GM18870 (cell line): ENCODE measurements around the gene TXNL4A.
A peak's percentile ranks its signal among the peaks of the same experiment; 100 is the strongest.
"Not testable (repeated sequence)": the region's sequence is repeated elsewhere in the genome, so short reads cannot be mapped to it uniquely, and the experiment has no call there.

ENCODE experiments used
- ATAC-seq: cut with Tn5 transposase; IDR thresholded peaks from one replicate; pipeline ENCODE4 v1.9.1; 2021; ENCODE audit warnings: moderate library complexity; ENCODE audit not compliant: unreplicated experiment

The TXNL4A gene

GRCh38 chr18:79964330-79965118, 23.8 kb downstream of the TXNL4A start, which contains the start of gene HSBP1L1:
HSBP1L1 (plus strand) TSS chr18:79964643; CDS start chr18:79964736, 93 bp downstream.
- ATAC-seq: no peak

- ATAC-seq: no peak
Measured at GRCh38 chr18:79963658-79964329, 24.6 kb downstream of the TXNL4A start.

- peak; percentile 85 for ATAC-seq
Measured at GRCh38 chr18:79962835-79963657, 25.3 kb downstream of the TXNL4A start.

- no peak for ATAC-seq
Measured at GRCh38 chr18:79962311-79962710, 26.1 kb downstream of the TXNL4A start.

GRCh38 chr18:79961527-79962291, 26.7 kb downstream of the TXNL4A start:
- ATAC-seq: no peak

- no peak for ATAC-seq
Measured at GRCh38 chr18:79960921-79961526, 27.3 kb downstream of the TXNL4A start.

GRCh38 chr18:79960161-79960801, 28.1 kb downstream of the TXNL4A start:
- ATAC-seq: not testable (repeated sequence)

GRCh38 chr18:79958981-79959380, 29.4 kb downstream of the TXNL4A start:
- no peak for ATAC-seq

GRCh38 chr18:79956276-79956675, 32.1 kb downstream of the TXNL4A start:
- ATAC-seq: no peak

GRCh38 chr18:79955302-79956075, 32.9 kb downstream of the TXNL4A start:
- ATAC-seq: no peak

GRCh38 chr18:79954791-79955190, 33.6 kb downstream of the TXNL4A start:
- ATAC-seq: no peak

- no peak for ATAC-seq
Measured at GRCh38 chr18:79953971-79954651, 34.3 kb downstream of the TXNL4A start.

- no peak for ATAC-seq
Measured at GRCh38 chr18:79952996-79953559, 35.3 kb downstream of the TXNL4A start.

GRCh38 chr18:79952456-79952995, 35.8 kb downstream of the TXNL4A start:
- no peak for ATAC-seq

- no peak for ATAC-seq
Measured at GRCh38 chr18:79951545-79952455, 36.6 kb downstream of the TXNL4A start, which contains the start of gene SLC66A2. SLC66A2 (minus strand) TSS chr18:79951653; CDS start chr18:79950926, 727 bp downstream.

GRCh38 chr18:79950515-79951341, 37.6 kb downstream of the TXNL4A start:
- ATAC-seq: no peak
